Measurements from ENCODE around the gene SLC5A1.

The SLC5A1 gene

GRCh38 chr22:32042924-32043323 is at the start of gene SLC5A1:
TSS of gene SLC5A1 (plus strand) at chr22:32043261. CDS start at chr22:32043282, 21 bp downstream.
- no peaks in the 10 kb centered on the region for H3K79me2 ChIP-seq (ENCODE audit: control insufficient read depth, low read length)
- peaks cover 39% of the 10 kb centered on the region for H3K27me3 ChIP-seq (ENCODE audit: control insufficient read depth, low read length)
- H3K4me2 ChIP-seq (ENCODE audit: low read length): no peak within 1 kb of the TSS
- H3K4me3 ChIP-seq (ENCODE audit: low read length): no peak within 1 kb of the TSS
- TF ChIP-seq CTCF (IDR thresholded peaks at IDR 0.05; ENCODE audit: low read depth, low read length, poor library complexity, severe bottlenecking) (no peak), EZH2phosphoT487 (IDR thresholded peaks at IDR 0.05; ENCODE audit: borderline replicate concordance, low read length) (no peak)
- H3K9me2 ChIP-seq (replicated peaks; ENCODE audit: control insufficient read depth, low read length): no peaks in the 10 kb centered on the region
- H3K9me3 ChIP-seq (ENCODE audit: control insufficient read depth, insufficient read depth, low read length): no peaks in the 10 kb centered on the region
- H3F3A ChIP-seq (ENCODE audit: control insufficient read depth, insufficient read depth): no peaks in the 10 kb centered on the region
- no peak within 1 kb of the TSS for H3K27ac ChIP-seq (ENCODE audit: low read depth, low read length)
- H3K36me3 ChIP-seq (ENCODE audit: control insufficient read depth, low read length): no peaks in the 10 kb centered on the region
- no peaks in the 10 kb centered on the region for H4K20me1 ChIP-seq (ENCODE audit: control insufficient read depth, insufficient read depth, low read depth, low read length)
- H3K4me1 ChIP-seq (ENCODE audit: control insufficient read depth, low read length): peaks cover 2% of the 10 kb centered on the region; the same call in 1 of the 2 replicates

GRCh38 chr22:31995046-31995445 is 48.0 kb upstream of the SLC5A1 start:
- H4K20me1 ChIP-seq (ENCODE audit: control insufficient read depth, insufficient read depth, low read depth, low read length): no peaks in the 10 kb centered on the region
- no peak overlapping the region for H3K4me3 ChIP-seq (ENCODE audit: low read length)
- no peak overlapping the region for H3K4me2 ChIP-seq (ENCODE audit: low read length)
- TF ChIP-seq CTCF (IDR thresholded peaks at IDR 0.05; ENCODE audit: low read depth, low read length, poor library complexity, severe bottlenecking): peak; percentile 43
- TF ChIP-seq EZH2phosphoT487 (IDR thresholded peaks at IDR 0.05; ENCODE audit: borderline replicate concordance, low read length): no peak
- H3K79me2 ChIP-seq (ENCODE audit: control insufficient read depth, low read length): no peaks in the 10 kb centered on the region
- H3K4me1 ChIP-seq (ENCODE audit: control insufficient read depth, low read length): no peaks in the 10 kb centered on the region
- H3K36me3 ChIP-seq (ENCODE audit: control insufficient read depth, low read length): no peaks in the 10 kb centered on the region
- no peak overlapping the region for H3K27ac ChIP-seq (ENCODE audit: low read depth, low read length)
- H3K27me3 ChIP-seq (ENCODE audit: control insufficient read depth, low read length): peaks cover 18% of the 10 kb centered on the region; the same call in 1 of the 2 replicates
- H3K9me3 ChIP-seq (ENCODE audit: control insufficient read depth, insufficient read depth, low read length): no peaks in the 10 kb centered on the region
- no peaks in the 10 kb centered on the region for H3K9me2 ChIP-seq (replicated peaks; ENCODE audit: control insufficient read depth, low read length)
- H3F3A ChIP-seq (ENCODE audit: control insufficient read depth, insufficient read depth): no peaks in the 10 kb centered on the region

GRCh38 chr22:31995807-31996206 is 47.3 kb upstream of the SLC5A1 start:
- no peaks in the 10 kb centered on the region for H3K79me2 ChIP-seq (ENCODE audit: control insufficient read depth, low read length)
- H3K27ac ChIP-seq (ENCODE audit: low read depth, low read length): no peak overlapping the region
- H3K9me2 ChIP-seq (replicated peaks; ENCODE audit: control insufficient read depth, low read length): no peaks in the 10 kb centered on the region
- H3K9me3 ChIP-seq (ENCODE audit: control insufficient read depth, insufficient read depth, low read length): no peaks in the 10 kb centered on the region
- H3K4me1 ChIP-seq (ENCODE audit: control insufficient read depth, low read length): no peaks in the 10 kb centered on the region
- H3F3A ChIP-seq (ENCODE audit: control insufficient read depth, insufficient read depth): no peaks in the 10 kb centered on the region
- TF ChIP-seq CTCF (IDR thresholded peaks at IDR 0.05; ENCODE audit: low read depth, low read length, poor library complexity, severe bottlenecking) (no peak), EZH2phosphoT487 (IDR thresholded peaks at IDR 0.05; ENCODE audit: borderline replicate concordance, low read length) (no peak)
- H3K4me3 ChIP-seq (ENCODE audit: low read length): no peak overlapping the region
- H3K4me2 ChIP-seq (ENCODE audit: low read length): no peak overlapping the region
- H3K36me3 ChIP-seq (ENCODE audit: control insufficient read depth, low read length): no peaks in the 10 kb centered on the region
- peaks cover 12% of the 10 kb centered on the region; the same call in 1 of the 2 replicates for H3K27me3 ChIP-seq (ENCODE audit: control insufficient read depth, low read length)
- H4K20me1 ChIP-seq (ENCODE audit: control insufficient read depth, insufficient read depth, low read depth, low read length): no peaks in the 10 kb centered on the region
